Stimulated activated CD4-positive, alpha-beta T cell treated with anti-CD3 and anti-CD28 coated beads, Interleukin-12 subunit alpha, Interleukin-12 subunit beta, amount 100 ng/mL, for 48 hours (primary cell): Measurements from ENCODE around the gene PRM3.
A peak's percentile ranks its signal among the peaks of the same experiment; 100 is the strongest.

Experiments
- DNase-seq, 3 donors: peaks; one replicate each; pipeline ENCODE4 v3.0.0-alpha.2; 2020; ENCODE audit warnings: low read depth in 2 of 3, low spot score in 1 of 3

The PRM3 gene

DNA sequence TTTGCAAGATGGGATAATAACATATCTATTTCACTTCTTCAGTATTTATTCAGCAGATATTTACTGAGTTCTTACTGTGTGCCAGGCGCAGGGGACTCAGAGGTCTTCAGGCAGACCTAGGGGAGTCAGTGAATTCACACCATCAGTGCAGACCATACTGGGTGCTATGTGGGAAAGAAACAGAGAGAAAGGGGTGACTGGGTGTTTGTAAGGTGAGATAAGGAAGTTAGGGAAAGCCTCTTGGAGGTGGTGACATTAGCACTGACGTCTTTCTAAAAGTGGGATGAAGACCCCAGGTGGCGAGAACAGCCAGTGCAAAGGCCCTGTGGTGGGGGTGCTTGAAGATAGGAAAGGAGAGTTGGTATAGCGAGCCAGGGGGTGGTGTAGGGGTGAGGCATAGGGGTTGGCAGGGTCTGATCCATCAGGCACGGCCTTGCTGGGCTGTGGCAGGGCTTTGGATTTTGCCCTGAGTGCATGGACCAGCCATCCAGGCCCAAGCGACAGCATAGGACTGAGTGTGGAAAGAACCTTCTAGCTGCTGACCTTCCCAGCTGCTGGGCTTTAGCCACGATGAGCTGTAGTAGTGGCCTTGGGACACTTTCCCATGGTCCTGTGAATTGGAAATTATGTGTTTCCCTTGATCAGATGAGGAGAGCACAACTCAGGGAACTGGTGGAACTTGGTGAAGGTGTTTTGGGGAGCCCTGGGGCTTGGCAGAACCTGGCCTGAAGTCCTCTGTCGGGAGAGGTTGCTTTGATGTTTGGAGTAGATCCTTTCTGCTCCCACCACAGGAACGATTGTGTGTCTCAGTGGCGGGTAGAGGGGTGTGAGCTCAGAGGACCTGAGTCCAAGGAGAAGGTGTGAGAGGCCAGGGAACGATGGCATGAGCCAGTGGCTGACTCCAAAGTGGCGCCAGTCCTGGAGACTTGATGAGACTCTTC, 13.5 kb downstream of the PRM3 start:
- DNase-seq, result no peak

- no peak for DNase-seq
These were observed 14.6 kb downstream of the PRM3 start for GRCh38 chr16:11258553-11259492.

DNA sequence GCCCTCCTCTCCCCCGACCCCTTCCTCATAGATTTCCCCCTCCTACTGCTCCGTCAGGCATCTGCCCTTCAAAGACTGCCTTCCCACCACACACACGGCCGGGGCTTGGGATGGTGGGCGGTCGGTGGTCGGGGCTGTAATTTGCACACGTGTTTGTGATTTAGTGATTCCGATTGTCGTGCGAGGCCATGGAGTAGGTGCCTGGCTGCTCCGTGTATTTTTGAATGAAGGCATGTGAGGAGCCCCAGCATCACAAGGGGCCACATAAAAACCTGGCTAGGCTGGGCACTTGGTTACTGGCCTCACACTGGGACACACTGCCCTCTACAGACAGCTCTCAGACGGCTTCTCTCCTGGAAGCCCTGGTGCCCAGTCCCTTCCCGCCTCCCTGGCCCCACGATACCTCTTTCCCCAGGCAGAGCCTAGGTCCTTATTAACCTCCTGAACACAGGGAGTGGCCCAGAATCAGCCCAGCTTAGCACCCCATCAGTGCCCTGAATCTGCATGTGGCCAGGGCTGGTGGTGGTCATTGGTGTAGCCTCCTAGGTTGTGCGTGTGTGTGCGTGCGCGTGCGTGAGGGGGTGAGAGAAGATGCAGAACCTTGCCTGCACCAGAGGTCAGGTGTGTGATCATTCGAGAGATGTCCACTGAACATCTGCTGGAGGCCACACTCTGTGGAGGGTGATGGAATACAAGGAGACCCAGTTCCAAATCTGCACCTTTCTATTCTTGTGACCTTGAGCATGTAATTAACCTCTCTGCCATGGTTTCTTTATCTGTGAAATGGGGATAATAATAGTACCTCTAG, 16.1 kb downstream of the PRM3 start:
- peak in 2 of 3 donors; percentile 43 to 58 for DNase-seq

GRCh38 chr16:11256661-11257130, 16.7 kb downstream of the PRM3 start:
- peak in 2 of 3 donors; percentile 44 to 68 for DNase-seq

GRCh38 chr16:11255737-11256660, 17.4 kb downstream of the PRM3 start, which contains the start of gene SOCS1:
SOCS1 (minus strand) TSS chr16:11256204; CDS start chr16:11255478, 726 bp downstream.
- DNase-seq, result peak; percentile 82 to 84 (median 83)

GRCh38 chr16:11254913-11255736, 18.3 kb downstream of the PRM3 start:
- DNase-seq, result peak in 2 of 3 donors; percentile 37 to 42

- no peak for DNase-seq
These were observed 19.2 kb downstream of the PRM3 start for GRCh38 chr16:11253995-11254912.

DNA sequence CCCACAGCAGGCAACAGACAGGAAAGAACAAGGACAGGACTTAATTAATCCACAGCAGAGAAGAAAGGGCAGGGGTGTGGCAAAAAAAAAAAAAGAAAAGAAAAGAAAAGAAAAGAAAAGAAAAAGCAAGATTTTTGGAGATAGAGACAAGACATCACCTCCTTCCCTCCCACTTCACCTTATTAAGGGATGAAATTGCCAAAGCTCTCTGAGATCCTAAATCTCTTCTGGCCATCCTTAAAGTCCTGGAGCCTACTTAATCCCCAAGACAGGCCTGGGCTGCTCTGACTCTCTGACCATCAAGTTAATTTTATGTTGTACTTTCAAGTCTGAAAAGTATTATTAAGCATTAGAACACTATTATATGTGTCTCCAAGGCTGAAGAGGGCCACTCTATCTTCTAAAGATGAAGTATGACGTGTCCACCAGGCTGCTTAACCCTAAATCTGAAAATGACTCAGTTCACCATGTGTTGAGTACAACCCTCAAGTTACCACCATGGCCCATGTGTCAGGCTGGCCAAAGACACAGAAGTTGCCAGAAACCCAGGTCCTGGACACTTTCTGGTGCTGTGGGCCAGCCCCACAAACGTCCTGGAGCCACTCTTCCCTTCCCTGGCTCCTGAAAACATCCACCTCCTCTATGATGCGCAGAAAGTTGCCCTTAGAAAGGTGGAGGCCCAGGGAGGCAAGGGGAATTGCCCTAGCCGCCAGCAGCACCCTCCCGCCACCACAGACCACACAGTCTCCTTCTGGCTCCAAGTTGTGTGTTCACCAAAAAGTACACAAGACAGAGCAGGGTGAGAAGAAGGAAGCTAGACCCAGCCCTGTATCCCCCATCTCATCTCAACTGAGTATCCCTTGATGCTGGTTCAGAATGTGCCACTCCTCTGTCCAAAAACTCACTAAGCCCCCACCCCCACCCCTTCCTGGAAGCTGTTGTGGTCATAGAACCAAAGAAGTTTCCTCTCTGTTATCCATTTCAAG, 20.1 kb downstream of the PRM3 start:
- peak in 2 of 3 donors; percentile 37 to 50 for DNase-seq

DNA sequence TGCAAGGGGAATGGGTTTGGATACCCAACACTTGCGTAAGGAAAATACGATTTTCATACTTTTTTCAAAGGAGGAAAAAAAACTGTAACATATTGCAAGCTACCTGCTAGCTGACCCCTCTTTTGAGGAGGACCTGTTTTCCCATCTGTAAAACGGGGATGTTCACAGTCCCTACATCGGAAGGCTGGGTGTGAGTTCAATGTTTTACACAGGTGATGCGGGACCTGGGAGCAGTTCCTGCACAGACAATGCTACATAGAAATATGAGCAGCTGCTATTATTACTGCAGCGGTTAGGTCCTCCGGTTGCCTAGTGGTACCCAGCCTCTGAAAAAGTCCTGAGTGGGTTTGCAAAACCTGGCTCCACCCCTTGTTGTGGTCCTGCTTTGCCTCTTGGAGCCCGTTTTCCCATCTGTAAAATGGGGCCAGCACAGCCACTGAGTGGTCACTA, 20.9 kb downstream of the PRM3 start:
- peak in 1 of 3 donors; percentile 28 for DNase-seq

- peak; percentile 79 to 86 (median 81) for DNase-seq
These were observed 21.6 kb downstream of the PRM3 start for GRCh38 chr16:11251525-11252481.

DNA sequence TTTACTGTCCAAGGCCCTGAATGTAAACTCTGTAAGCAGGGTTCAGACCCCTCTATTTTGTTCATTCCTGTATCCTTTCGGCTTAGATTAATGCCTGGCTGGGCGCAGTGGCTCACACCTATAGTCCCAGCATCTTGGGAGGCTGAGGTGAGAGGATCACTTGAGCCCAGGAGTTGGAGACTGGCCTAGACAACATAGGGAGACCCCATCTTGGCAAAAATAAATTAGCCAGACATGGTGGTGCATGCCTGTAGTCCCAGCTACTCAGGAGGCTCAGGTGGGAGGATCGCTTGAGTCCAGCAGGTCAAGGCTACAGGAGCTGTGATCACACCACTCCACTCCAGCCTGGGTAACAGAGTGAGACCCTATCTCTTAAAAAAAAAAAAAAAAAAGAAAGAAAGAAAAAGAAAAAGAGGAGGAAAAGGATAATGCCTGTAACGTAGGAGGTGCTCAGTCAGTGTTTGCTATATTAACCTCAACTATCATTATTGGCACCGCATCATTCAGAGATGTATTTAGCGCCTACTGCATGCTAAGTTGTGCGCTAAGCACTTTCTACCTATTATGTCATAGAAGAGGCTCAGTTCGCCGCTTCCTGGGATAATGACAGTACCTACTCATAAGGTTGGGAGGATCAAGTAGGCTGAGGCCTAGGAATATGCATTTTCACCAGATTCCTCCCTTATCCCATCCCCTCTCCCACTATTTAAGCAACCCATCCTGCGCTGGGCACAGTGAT, 22.5 kb downstream of the PRM3 start:
- DNase-seq, result no peak

DNA sequence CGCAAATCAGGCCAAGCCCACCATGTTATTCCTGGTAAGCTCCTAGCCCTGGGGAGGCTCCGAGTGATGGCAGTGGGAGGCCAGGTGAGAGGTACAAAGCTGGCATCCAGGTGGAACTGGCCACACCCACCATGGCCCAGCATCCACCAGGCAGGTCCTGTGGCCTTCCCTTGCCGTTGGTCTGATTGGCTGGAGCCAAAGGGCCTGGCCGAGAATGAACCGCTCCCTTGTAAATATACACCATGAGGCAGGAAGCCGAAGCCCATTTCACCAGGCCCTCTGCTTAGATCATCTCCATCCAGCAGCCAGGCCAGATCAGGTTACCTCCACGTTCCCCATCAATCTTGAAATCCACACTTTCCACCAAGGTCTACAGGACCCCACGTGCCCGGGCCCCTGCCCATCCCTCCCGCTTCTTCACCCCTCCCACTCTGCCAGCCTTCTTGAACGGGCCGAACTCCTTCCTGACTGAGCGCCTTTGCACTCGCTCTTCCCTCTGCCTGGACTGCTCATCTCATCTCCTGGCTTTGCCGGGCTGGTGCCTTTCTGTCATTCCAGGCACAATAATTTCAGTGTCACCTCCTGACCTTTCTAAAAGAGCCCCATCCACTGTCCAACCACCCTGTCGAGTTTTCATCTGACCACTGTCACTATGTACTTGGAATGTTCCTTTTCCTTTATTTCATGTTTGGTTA, 23.2 kb downstream of the PRM3 start:
- DNase-seq, result no peak

DNA sequence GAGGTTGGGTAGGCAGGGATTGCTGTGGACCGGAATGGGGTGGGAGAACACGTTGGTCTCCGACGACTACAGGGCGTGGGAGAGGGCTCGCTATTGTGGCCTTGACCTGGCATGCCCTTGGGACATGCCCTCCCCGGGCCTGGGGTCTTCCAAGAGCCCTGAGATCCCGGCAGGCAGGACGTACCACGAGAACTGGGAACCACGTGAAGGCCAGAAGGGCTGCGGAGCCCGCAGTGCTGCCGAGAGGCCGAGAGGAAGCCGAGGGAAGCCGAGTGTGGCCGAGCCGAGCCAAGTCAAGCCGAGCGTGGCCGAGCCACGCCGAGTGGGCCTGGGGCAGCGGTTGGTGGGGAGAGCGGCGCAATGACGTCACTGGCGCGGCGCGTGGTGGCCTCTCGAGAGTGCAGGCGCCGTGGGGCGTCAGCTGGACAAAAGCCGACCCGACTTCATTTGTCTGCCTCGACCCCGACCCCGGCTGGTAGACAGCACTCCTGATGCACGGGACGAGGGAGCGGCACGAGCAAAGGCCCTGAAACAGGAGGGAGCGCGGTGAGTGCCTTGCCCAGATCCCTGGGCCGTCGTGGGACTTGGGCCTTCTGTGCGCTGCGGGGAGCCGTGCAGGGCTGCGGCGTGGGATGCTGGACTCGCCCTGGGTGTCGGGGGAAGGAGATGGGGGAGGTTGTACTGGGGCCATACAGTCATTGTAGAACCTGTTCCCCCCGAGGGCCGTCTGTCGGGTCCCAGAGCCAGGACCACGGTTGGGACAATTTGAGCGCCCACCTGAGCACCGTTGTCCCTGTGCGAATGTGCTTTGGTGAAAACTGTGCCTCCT, 24.0 kb downstream of the PRM3 start:
- no peak for DNase-seq
